NCI-H146 treated with DMSO at 0.1 percent for 48 hours (cell line): ENCODE results near the gene ANO2.
A peak's percentile ranks its signal among the peaks of the same experiment; 100 is the strongest.

Experiments
- DNase-seq: peaks from one replicate; lab custom pipeline; 2025; ENCODE audit not compliant: unreplicated experiment; lab: John Stamatoyannopoulos, UW

ANO2 gene

DNA sequence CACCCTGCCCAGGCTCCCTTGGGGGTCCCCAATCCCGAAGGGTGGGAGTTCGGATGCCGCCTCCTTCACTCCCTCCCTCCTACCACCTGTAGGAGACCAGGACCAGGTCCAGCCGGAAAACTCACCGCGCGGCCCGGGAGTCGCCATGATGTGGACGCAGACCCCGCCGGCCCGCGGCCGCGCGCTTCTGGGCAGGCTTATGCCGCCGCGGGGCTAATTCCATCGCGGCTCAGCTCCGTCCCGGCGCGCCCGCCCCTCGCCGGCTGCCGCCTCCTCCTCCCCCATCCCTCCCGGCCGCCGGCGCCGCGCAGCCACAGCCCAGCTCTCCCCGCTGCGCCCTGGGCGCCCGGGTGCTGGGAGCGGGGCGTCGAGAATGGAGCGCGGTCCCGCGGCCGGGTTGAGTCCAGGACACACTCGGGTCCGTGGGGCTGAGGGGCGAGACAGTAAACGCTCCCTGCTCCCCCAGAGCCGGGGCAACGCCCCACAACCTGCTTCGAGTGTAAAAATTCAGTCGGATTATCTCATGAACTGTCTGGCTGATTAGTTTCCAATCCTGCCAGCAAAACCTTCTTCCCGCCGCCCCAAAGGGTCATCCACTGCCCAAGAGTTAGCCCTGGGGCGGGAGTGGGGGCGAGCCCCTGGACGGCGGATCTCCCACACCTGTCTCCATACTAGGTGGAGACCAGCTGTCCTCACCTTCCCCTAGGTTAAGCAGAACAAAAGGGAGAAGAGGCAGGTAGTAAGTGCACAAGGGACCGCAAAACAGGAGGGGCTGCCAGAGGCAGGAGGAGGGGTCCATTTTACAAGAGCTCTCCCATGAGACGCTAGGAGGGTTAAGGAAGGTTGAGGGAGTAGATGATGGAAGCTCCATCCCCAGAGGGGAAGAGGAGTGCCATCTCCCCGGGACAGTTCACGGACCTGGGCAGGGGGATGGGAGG, at the start of gene ANO2:
ANO2 (minus strand) TSS at position 189 of the 938 bp plus-strand sequence; CDS start at position 147, 42 bp downstream.
- peak; percentile 68 for DNase-seq

DNA sequence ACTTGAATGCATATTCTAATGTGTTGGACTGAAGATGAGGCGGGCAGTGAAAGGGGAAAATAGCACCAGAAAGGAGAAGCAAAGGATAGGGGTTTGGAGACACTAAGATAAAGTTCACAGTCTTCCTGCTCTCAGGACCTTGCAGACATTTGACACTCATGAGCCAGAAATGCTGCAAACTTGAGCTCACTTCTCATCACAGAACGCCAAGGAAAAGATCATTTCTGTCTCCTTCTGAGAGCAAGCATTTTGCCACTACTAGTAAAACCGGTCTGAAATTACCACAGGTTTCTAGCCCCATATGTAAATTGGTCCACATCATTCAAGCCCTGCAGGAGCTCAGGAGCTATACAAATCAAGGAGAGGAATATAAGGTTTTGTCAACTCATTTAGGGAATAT, 44.6 kb upstream of the ANO2 start:
- no peak for DNase-seq

DNA sequence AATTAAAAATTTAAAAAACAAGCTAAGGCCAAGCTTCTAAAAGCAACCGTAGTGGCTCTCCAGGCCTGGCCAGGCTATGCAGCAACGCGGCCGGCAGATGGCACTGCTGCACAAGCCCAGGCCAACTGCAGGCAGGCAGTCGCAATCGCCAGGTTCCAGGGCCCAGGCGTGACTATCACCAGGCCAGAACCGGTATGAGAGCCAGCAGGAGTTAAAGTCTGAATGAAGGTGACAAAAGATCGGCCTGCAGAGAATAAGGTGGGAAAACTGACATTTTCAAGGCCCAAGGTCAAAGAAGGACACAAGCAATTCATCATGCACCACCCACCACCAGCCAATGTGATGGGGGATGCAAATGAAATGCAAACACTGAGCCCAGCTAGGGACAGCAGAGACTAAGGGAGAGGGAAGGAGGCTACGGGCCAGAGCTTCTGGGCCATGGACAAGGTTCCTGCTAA, 43.6 kb upstream of the ANO2 start:
- DNase-seq = peak; percentile 88

DNA sequence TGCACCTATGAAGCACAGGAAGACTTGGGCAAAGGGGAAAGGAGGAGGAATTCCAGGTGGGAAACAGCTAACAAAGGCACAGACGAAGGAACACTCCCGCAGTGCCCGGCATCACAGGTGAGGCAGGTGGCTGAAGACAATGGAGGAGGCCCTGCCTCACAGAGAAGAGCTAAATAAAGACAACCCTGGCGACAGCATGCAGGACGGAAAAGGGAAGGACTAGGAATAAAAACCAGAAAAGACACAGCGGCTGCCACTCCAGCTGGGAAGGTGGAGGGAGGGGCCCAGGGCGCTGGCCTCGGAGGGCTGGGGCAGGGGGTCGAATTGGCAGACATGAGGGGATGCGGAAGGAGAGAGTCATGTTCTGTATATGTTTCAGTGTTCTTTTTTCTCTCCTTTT, 43.0 kb upstream of the ANO2 start:
- peak; percentile 93 for DNase-seq

DNA sequence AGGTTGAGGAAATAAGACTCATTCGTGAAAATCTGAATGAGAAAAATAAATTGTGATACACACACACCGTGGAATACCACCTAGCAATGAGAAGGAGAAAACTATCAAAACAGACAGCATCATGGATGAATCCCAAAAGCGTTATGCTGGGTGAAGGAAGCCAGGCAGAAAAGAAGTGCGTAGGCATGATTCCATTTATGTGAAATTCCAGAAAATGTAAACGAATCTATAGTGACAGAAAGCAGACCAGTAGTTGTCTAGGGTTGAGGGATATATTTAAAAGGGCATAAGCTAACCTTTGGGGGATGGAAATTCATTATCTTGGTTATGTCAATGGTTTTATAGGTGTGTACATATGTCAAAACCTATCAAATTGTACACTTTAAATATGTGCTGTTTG, 42.5 kb upstream of the ANO2 start:
- DNase-seq = no peak

DNA sequence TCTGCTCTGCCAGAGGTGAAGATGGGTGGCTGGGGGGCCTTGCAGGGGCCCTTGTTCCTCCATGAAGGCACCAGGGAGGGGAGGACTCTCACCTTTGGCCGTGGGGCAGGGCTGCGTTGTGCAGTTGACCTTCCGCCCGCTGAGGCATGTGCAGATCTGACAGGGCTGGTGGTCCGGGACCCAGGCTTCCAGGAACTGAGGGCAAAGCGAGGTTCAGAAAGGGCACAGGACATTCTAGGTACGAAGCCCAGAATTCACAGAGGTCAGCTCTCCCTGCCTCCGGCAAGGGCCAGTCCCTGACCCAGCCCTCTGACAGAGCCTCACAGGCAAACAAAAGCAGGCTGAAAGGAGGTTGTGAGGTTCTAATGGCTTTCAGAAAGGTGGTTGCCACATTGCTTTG, 40.4 kb upstream of the ANO2 start:
- no peak for DNase-seq

DNA sequence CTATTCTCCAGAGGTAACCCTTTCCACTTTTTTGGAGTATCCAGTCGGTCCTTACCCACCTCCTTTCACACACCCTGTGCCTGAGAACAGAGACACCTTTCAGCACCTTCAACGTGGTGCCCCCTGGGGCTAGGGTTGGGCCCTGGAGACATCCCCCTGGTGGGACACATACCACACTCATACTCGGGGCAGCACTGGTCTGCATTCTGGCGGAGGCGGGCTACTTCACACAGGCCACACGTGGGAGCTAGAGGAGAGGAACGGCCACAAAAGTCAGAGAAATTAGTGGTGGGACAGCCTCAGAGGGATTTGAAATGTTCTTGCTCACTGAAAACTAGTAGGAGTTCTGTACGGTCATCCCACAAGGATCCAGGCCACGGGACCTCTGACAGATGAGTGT, 39.8 kb upstream of the ANO2 start:
- DNase-seq = no peak

DNA sequence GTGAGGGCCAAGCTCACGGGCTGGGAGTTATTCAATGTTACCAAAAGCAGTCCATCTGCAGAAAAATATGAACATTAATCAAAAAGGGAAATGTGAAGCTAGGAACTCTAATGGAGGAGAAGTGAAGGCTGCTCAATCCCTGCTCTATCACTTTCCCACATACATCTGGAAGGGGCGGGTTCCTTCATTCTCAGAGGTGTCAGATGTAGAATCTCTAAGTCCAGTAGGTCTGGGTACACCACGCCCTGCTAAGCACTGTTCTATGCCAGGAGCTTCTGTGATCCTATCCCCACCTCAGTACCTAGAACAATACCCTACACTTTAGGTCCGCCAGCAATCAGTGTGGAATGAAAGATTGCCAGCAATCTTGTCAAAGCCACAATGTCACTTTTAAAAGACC, 37.0 kb upstream of the ANO2 start:
- DNase-seq = no peak

DNA sequence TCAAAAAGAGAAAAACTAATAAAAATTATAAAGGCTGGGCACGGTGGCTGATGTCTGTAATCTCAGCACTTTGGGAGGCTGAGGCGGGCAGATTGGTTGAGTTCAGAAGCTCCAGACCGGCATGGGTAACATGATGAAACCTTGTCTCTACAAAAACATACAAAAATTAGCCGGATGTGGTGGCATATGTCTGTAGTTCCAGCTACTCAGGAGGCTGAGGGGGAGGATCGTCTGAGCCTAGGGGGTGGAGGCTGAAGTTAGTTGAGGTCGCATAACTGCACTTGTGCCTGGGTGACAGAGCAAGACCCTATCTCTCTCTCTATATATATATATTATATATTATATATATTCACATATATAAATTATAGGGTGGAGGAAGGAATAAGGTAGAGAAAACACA, 32.5 kb upstream of the ANO2 start:
- no peak for DNase-seq

DNA sequence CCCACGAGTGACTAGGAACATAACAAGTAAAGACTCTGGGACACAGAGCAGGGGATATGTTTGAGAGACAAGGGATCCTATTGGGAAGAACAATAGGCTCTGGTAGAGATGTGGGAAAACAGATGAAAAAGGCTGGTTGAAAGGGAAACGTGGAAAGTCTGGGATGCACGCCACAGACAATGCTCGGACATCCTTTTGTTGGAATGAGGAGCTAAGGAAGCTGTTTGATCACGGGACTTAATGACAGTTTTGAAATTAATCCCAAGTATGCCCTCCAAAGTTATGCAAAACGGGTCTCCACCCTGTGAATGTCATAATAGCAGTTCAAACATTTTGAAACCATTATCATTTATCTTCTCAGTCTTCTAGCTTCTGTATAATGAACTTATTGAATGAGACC, 31.7 kb upstream of the ANO2 start:
- DNase-seq = no peak

DNA sequence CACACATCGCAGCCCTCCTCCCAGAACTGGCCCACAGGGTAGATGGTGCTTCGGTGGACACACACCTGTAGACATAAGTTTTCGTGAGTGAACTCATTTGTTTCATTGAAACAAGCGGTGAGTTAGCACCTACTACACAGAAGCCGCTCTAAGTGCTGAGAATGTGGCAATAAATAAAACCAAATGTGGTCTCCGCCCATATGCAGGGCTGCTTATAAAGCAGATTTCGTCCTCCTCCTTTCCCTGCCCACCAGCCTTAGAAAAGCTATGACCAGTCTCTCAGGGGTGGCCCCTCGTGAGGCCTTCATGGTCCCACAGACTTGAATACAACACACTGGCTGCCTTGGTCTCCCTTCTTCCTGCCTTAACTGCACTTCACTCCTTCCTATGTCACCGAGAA, 31.1 kb upstream of the ANO2 start:
- no peak for DNase-seq

DNA sequence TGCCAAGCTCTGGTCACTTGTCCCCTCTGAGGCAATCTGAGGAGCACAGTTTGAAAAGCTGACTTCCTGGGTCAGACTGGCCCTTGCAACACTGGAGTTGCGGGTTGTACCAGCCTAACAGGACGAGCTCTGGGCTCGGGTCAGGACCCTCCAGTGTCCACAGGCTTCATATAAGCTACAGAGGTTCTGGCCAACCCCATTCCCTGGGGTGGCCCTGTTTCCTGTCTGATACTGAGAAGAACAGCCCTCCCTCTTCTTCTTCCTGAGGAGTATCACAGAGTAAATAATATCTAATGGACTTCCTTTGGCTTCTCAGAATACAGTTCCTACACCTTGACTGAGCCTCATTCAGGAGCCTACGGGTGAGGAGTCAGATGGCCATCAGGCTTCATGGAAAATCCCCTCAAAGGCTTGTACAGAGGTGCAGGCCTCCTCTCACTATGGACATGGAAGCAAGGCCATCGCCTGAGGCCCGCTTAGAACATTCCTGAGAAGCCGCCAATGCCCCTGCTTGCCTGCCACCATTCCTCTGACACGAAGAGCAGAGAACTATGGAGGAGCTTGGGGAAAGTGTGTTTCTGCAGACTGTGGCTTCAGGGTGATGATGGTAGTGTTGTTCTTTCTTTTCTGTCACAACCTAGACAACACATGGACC, 28.5 kb upstream of the ANO2 start:
- no peak for DNase-seq

DNA sequence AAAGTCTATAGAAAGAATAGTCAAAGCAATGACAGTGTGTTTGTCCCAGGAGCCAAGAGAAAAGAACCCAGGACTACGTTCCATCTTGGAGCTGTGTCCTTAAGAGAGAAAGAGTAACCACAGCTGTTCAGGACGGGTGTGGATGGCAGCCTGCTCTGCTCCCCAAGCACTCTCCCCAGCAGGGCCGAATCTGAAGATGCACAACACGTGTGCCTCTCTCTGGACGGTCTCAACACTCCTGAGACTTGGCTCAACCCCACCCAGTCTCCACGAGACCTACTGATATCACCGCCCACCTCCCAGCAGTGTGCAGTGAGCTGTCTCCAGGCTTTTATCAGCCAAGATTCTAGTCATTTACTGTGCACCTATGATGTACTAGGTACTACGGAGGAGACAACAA, 27.3 kb upstream of the ANO2 start:
- DNase-seq = no peak

DNA sequence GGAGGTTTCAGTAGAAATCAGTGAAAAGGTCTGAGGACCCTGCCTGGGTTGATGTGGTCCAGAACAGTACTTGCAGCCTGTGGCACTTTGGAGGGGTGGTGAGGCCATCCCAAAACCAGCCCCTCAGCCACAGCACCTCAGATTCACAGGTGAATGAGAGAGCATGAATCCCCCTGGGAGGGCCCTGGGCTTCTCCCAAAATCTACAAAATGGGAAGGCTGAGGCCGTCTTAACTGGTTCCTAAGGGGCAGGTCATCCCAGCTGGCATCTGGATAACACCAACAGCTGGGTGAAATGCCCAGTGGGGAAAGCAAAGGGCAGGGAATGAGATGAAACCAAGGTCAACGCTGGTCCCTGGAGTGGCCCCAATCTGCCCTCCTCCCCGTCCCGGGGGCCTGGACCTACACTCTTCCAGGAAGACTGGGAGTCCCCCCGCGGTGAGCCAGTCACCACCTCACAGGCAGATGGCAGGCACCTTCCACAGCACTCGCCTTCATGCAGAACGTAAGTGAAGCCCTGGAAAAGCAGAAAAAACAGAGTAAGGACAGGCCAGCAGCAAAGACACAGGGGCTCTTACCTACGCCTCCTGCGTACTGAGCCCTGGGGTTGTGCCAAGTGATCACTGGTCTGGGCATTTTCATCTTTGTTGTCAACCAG, 26.3 kb upstream of the ANO2 start:
- no peak for DNase-seq

DNA sequence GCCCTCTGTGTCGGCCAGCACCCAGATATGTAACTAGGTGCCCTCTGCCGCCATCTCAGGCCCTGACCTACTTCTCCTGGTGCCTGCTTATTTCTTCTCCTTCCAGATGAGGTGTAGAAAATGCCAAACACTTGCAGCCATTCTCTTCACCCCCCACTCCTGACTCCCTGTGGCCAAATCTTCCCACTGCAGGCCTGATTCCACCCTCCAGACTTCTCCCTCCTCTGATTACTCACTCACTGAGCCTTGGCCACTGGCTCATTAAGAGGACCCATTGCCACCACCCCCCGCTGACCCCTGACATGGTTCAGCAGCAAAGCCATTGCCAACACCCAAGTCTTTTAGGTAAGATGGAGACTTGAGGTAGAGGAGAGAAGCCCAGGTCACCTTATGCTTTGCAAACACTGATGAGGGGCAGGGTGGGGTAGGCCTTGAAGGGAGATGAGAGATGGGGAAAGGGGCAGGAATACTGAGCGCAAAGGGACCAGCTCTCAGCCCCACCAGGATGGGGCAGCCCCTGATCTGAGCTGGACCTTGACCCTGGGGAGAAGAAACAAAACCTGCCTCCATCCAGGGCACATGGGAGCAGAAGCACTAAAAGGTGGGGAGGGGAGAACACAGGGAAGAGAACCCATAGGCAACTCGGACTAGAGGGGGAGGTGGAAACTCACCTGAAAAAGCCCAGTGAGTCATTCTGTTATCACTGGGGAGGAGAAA, 25.1 kb upstream of the ANO2 start:
- no peak for DNase-seq

DNA sequence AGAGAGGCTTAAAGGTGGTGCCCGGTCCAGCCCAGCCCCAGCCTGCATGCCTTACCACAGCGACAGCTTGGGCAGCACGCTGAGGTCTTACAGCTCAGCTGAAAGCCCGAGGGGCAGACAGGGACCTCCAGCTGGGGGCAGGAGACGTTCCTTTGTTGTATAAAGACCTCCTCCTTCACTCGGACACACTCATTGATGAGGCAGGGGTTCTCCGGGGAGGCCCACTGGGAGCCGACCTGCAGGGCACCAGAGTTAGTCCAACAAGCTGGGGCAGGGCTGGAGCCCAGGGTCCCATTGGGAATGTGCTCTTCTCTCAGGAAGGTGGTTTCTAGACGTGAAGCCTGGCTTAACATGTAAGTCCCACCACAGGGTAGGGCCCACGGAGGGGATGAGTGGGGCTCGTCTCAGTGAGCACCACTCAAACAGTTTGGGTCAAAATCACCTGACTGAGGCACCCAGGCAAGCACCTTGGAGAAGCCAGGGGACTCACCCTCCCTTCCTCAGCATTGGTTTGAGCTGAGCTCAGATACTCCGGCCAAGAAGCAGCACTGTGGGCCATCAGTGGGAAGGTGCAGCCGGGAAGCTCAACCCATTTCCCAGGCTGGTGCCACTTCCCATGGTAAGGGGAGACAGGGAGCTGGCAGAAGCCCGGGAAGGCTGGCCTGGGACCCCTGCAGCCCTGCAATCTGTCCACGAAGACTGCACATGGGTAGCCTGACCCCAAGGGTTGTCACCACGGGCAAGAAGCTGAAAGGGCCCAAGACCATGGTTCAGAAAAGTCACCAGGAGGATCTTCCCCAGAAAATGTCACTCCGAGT, 24.3 kb upstream of the ANO2 start:
- DNase-seq = no peak

DNA sequence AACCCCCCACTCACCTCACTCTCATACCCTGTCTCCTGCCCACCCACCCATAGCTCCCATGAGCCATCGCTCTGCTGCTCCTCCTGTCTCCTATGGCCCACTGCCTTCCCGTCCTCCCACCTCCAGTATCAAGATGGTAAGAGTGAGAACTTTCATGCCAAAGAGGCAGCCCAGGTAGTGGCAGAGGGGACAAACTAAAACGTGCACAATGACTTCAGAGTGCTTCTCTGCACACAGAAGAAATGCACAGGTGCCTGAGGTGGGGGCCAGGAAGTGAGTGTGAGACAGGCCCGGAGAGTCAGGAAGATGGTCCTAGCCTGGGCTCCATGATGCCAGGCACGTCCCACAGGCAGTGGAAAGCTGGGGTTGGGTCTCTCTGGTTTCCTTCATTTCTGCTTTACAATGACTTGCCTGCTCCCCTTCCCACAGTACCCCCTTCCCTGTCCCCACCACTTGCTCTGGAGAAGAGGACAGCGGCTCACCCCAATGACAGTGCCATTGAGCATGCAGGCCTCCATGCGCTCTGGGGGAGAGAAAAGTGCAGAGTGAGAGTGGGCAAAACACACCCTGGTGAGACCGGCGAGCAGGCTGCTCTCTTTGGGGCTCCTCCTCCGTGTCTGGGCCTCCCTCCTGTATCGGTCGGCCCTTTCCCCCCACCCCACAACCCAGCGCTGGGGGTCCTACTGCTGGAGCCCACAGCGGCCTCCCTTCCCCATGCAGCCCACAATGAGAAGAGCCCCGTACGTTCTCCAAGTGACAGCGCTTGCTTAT, 22.8 kb upstream of the ANO2 start:
- no peak for DNase-seq

DNA sequence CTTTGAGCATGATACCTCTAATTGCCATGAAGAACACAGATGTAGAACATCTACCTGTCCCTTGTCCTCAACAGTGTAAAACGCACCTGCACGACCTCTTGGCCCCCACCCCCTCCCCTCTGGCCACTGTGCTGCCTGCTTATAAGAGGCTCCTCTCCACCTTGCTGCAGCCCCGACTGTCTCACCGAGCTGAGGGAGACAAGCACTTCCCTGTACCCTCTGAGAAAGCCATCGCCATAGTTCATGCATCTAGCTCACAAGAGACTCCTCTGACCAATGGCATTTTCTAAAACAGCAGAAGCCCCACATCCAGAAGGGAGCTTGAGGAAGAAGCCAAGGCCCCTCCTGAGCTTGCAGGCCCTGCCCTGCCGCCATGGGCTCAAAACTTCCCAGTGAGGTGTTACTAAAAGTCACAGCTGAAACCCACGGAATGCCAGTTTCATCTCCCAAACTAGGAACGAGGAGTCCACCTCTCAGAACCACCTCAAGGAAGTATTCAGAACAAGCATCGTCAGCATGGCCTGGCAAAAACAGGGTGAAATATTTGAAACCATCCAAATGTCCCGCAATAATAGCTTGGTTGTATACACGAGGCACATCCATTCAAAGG, 21.5 kb upstream of the ANO2 start:
- DNase-seq = no peak

DNA sequence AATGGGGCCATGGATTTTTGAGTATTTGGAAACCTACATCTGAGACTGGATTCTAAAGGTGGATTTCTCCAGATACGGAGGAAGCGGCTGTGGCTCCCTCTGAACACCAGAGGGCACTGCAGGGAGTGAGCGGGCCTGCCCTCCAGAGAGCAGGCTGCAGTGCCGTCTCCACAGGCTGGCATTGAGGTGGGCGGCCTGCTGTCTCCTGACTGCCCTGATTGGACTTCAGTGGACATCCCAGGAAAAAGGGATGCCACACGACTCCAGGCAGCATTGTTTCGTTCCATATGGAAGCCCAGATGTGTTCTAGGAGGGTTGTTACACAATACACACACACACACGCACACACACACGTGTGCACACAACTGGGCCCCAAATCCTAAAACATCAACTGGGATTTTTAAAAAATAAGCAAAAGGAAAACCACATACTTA, 20.9 kb upstream of the ANO2 start:
- peak; percentile 39 for DNase-seq
